GM12801 (cell line): Measurements from ENCODE around the gene FGF14.

Experiments
- TF ChIP-seq, protein P1 (sequence below): IDR thresholded peaks from one replicate; pipeline ENCODE4 v1.5.1; 2011; ENCODE audit warnings: control low read depth; ENCODE audit not compliant: insufficient read length; ENCODE audit errors: extremely low read depth

Gene FGF14

GRCh38 chr13:101978552-101979315 is 423.1 kb downstream of the FGF14 start:
- TF ChIP-seq, protein P1, sequence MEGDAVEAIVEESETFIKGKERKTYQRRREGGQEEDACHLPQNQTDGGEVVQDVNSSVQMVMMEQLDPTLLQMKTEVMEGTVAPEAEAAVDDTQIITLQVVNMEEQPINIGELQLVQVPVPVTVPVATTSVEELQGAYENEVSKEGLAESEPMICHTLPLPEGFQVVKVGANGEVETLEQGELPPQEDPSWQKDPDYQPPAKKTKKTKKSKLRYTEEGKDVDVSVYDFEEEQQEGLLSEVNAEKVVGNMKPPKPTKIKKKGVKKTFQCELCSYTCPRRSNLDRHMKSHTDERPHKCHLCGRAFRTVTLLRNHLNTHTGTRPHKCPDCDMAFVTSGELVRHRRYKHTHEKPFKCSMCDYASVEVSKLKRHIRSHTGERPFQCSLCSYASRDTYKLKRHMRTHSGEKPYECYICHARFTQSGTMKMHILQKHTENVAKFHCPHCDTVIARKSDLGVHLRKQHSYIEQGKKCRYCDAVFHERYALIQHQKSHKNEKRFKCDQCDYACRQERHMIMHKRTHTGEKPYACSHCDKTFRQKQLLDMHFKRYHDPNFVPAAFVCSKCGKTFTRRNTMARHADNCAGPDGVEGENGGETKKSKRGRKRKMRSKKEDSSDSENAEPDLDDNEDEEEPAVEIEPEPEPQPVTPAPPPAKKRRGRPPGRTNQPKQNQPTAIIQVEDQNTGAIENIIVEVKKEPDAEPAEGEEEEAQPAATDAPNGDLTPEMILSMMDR: no peak

DNA sequence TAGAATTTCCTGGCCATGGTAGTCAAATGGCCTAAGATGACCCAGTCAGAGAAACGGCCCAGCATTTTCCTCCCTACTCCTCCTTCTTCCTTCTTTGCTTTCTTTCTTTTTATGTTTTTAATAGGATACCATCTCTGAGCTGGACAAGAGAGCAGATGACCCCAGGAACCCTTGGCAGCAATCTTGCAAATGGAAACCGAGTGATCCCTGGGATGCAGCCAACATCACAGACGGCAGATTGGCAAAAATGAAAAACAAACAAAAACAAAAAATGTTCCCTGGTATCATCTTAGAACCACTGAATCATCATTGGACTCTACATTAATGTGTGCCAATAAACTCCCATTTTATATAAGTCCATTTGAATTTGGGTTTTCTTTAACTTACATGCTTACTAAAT is 424.4 kb downstream of the FGF14 start:
- TF ChIP-seq, protein P1: no peak

DNA sequence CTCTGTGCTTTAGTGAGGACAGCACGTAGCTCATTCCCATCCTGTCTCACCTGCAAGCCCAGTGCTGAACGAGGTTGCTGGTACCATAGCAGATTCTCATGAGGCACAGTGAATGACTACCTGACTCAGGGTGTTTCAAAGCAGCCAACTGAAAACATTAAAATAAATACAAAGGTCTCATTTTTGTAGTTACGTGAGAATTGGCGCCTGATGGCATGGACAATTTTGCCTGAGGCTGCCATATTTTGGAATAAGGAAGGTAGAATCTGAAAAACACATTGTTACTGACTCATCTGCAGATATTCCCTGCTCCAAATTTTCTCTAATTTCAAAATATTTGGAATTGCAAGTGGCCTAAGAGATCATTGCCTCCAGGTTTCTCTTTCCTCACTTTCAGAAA is 429.7 kb downstream of the FGF14 start:
- TF ChIP-seq, protein P1: no peak

DNA sequence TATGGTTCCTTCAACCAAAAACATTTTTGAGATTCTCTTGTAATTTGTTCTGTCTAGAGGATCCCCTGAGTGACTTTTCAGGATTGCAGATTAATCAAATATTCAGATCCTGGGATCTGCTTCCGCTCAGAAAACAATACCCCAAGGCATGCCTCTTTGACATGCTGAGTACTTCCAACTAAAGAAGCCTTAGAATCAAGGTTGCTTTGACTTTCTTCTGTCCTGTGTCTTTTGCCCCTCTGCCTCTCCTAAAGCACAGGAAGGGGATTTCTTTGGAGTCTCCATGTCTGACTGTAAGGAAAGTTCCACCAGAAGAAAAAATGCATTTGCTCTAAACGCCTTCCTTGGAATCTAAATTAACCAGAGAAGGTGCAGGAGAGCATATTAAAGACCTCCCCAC is 431.5 kb downstream of the FGF14 start:
- TF ChIP-seq, protein P1: no peak

GRCh38 chr13:101967781-101968180 is 434.1 kb downstream of the FGF14 start:
- TF ChIP-seq, protein P1: no peak

DNA sequence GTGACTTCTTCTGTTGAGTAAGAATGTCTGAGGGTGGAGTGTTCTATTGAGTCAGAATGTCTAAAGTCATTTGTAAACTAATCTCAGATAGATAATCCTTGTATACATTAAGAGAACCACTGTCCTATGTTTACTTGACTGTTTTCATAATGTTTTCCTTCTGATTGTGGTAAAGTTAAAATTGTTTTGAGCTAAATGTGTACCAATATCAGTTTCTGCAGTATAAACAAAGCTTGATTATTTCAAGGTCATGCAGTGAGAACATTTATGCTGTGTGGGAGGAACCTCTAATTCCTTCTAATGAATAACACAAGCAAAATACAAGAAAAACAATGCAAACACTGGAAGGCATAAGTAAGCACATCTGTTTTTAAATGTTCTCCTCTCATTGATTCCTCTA is 434.6 kb downstream of the FGF14 start:
- TF ChIP-seq, protein P1: no peak

DNA sequence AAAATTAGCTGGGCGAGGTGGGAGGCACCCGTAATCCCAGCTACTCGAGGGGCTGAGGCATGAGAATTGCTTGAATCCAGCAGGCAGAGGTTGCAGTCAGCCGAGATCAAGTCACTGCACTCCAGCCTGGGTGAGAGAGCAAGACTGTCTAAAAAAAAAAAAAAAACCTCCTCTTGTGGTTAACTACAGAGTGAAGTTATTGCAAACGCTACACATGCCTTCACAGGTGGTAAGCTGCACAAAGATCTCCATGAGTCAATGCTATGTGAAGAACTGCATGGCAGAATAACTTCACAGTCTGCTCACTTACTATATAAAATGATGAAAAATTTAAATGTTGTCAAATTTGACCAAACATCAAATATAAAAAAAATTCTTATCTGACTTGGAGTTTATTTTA is 436.8 kb downstream of the FGF14 start:
- TF ChIP-seq, protein P1: no peak
